Stimulated activated CD8-positive, alpha-beta memory T cell treated with anti-CD3 and anti-CD28 coated beads, Interleukin-15, amount 100 ng/mL, for 48 hours (primary cell): ENCODE data around the gene ARGLU1.

ENCODE experiments used
- DNase-seq, 2 donors: peaks; one replicate each; pipeline ENCODE4 v3.0.0-alpha.2; 2020; ENCODE audit warnings: low read depth in 2 of 2

The ARGLU1 gene

DNA sequence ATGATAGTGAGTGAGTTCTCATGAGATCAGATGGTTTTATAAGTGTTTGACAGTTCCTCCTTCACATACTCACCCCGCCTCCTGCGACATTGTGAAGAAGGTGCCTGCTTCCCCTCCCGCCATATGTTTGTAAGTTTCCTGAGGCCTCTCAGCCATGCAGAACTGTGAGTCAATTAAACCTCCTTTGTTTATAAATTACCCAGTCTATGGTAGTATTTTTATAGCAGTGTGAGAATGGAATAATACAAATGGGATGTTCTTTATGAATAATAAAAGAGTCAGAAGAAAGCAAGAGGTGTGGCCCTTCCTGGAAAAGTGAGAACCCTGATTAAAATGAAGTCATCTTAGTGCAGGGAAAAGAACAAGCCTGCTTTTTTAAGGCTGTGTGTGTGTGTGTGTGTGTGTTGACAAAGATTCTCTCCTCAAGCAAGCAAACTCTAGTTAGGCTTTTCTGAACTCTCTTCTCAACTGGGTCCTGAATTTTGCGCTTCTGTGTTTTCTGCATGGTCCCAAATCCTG lies 18.8 kb upstream of the ARGLU1 start:
- DNase-seq, result no peak

DNA sequence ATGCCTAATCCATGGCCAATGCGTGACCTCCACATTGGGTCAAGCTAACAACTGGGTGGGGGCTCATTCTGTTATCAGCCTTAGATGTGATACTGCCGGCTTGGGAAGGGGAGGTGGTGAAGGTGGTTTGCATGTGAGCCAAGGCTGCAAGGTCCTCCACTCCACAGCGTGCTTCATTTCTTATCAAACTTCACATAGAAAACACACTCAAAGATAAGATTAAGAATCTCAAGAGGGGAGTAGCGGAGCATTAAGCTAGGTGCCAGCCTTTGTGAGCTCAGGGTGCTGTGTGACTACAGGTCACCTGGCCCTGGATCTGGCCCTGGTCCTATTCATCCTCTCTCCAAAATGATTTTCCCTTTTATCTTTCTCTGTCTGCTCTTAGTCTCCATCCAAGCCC lies 13.3 kb upstream of the ARGLU1 start:
- no peak for DNase-seq

DNA sequence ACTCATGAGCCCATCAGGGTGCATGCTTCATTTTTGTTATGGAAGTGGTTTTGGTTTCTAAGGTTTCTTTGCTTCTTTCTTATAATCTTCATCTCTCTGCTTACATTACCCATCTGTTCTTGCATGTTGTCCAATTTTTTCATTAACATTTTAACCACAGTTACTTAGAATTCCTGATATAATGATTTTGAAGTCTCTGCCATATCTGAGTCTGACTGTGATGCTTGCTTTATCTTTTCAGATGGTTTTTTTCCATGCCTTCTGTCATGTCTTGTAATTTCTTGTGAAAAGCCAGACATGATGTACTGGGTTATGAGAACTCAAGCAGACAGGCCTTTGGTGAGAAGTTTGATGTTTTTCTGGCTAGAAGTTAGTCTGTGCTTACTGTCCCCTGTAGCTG lies 8.0 kb upstream of the ARGLU1 start:
- DNase-seq, result no peak

DNA sequence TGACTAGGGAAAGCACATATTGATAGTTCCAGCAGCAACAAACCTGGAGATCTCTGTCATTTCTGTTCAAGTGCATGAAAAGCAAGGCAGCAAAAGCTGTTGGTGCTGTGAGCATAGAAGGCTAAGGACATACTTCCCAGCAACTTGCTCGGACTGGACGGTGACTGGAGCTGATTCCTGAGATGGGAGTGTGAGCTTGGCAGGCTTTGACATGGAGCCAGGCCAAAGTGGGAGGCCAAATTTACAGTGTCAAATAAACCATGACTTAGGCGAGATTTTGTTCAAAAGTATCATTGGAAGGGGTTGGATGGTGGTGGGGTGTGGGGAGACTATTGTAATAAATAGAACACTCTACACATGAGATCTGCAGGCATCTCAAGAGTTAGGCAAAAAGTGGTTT lies 5.9 kb upstream of the ARGLU1 start:
- no peak for DNase-seq

DNA sequence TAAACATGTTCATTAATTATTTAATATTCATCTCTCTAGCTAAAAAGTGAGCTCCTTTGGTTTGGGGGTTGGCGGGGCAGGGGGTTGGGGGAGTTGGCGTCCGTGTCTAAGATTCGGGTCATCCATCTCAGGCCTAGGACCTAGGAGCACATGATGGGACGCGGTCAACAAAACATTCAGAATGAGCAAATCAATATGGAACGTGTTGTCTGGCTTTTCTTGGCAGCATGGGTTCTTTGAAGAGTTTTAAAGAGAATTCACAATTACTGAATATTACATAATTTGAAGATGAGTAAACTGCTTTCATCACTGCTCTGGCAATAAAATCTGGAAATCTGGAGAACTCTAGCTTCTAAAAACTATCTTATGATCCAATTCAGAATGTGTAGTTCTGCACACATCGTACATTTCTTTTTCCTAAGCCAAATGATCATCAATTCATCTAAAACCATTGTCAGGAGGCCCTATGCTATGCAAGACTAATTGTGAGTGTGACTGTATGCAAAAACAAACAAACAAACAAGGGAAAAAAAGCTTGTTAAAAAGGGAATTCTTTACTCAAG lies 5.4 kb upstream of the ARGLU1 start:
- no peak for DNase-seq

DNA sequence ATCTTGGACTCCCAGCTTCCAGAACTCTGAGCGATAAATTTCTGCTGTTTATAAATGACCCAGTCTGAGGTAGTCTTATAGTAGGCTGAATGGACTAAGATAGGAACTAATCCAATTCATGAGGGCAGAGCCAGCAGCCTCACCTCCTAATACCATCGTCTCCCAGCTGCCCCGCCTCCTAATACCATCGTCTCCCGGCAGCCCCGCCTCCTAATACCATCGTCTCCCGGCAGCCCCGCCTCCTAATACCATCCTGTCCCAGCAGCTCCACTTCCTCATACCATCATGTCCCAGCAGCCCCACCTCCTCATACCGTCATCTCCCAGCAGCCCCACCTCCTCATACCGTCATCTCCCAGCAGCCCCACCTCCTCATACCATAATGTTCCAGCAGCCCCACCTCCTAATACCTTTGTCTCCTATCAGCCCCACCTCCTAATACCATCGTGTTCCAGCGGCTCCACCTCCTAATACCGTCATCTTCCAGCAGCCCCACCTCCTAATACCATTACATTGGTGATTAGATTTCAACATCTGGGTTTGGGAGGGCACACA lies 2.4 kb upstream of the ARGLU1 start:
- peak; percentile 32 to 42 for DNase-seq

DNA sequence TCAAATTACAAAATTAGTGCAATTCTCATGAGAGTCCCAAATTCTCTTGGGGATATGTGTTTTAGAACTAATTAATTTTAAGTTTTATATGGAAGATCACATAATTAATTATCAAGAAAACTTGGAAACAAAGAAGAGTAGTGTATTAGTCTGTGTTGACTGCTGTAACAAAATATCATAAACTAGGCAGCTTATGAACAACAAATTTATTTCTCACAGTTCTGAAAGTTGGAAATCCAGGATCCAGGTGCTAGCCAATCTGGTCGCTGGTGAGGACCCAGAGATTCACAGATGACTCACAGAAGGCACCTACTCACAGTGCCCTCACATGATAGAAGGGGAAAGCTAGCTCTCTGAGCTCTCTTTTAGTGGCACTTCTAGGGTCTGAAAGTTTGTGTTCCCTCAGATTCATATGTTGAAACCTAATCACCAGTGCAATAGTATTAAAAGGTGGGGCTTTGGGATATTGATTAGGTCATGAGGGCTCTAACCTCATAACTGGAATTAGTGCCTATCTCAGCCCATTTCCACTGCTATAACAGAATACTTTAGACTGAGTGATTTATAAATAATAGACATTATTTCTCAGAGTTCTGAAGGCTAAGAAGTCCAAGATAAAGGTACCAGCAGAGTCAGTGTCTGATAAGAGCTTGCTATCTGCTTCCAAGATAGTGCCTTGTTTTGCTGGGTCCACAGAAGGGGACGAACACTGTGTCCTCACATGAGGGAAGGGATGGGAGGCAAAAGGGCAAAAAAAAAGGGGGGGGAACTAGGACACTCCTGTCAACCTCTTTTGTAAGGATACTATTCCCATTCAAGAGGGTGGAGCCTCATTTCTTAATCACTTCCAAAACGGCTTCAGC lies 1.5 kb upstream of the ARGLU1 start:
- no peak for DNase-seq

DNA sequence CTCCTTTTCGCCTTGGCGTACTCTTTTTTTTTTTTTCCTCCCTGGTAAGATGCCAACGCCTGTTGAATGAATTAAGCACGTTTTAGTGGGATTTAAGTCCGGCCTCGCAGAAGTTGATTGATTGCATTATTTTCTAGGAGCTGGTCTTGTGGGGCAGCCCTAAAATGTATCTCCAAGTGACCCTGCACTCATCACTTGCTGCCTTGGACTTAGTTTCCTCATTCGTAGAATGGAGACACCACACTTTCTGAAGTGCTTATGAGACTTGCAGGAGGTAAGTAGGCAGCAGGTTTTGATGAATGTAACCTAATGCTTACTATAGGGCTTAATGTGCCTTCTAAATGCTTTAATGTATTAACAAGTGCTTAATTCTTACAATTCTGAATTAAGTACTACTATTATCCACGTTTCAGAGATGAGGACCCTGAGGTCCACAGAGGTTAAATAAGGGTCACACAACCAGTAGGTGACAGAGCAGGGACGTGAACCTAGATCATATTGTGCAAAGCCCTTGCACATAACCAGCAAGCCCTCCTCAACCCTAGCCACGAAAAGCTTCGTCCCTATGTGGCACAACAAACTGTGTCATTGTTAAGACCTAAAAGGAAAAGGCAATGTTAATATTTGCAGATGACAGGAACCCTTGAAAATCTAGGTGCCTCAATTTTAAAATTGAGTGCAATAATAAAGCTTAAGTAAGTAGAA lies 514 bp upstream of the ARGLU1 start:
- DNase-seq, result no peak

DNA sequence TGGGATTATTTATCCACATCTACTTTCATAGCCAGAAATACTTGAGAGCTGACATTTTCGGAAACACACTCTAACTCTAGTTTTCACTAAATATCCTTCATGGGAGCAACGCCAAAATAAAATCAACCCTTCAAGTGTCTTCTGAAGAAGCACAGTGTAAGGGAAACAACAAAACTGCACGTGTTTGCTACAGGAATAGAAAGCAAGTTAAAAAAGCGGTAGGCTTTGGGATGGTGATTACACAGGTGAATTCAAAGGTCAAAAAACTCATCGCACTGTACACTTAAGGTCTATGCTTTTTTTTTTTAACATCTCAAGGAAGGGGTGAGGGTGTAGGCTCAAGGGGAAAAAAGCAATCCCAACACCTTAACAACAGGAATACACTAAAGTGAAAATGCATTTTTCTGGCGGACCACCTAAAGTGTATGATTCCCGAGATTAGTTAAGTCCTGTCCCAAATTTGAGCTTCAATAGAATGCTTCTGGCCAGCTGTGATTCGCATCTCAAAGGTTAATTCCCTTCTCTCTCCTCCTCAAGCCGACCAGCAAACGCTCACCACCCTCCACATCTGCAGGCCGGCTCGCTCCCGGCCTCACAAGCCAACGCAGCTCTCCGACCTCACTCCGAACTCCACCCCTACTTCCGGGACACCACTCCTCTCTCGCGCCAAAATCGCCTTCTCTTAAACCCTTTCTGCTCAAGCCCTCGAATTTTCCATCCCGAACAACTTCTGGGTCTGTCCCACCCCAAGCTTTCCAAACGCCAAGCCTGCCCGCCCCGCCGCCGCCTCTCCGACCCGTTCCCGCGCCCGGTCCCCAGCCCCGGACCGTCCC lies 1.1 kb downstream of the ARGLU1 start:
- peak; percentile 23 to 43 for DNase-seq

DNA sequence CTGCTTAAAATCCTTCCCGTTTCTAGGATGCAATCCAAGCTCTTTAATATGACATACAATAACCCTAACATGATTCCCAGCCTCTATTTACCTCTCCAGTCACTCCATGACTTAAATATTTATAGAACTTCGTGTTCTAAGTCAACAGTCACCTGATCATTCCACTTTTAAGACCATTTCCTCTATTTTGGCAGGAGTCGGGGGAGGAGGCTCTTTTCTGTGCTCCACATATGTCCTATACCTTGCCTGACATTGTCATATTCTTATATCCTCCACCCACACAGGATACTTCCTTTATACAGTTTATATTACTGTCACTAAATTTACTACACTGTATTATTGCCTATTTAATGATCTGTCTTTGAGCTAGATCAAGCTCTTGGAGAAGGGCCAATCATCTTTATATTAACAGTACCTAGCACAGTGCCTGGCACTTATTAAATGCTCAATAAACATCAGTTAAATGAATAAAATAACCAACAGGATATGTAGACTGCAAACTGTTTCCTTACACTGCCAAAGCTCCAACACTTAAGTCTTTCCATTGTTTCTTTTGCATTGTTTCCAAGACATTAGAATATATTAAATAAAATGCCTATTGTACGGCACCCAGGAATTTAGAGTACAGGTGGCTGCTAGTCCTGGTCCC lies 2.7 kb downstream of the ARGLU1 start:
- no peak for DNase-seq

DNA sequence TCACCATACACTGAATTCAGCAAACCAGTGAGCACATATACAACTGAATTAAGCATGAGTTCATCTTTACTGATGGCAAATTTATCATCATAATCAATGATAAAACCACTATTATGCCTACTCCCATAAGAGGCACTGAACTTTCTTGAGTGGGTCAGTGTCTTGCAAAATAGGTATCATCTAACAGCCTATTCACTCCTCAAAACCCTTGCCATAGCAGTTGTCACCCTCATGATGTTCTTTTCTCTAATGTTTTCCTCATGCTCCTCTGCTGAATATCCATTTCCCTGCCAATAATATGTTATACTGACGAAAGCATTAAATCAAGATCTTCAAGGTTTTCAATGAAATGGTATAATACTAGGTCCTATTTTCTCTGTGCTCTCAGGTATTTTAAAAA lies 5.6 kb downstream of the ARGLU1 start:
- no peak for DNase-seq

DNA sequence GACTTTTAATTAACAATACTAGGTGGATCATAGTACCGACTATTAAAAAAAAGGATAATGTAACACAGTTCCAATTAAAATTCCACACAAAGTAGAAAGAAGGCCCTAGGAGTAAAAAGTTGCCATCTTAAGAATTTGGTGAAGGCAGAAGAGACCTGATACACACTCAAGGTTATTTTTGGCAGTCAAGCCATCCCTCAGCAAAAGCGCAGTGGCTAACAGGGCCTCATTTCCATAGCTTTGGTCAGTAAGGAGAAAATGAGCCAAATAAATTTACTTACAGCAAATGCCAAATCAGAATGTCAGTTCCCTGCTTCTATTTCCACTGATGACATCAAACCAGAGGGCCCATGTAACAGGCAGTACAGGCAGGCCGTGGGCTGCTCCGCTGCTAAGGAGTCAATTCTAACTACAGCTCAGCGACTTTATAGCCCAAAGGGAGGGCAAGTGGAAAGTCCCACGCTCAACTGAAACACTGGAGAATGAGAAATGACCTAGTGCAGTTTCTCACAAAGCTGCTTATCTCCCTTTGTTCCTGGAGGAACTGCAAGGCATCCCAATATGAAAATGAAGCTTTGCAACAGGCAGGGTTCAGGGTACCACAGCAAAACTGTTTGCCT lies 6.3 kb downstream of the ARGLU1 start:
- peak; percentile 26 to 53 for DNase-seq

DNA sequence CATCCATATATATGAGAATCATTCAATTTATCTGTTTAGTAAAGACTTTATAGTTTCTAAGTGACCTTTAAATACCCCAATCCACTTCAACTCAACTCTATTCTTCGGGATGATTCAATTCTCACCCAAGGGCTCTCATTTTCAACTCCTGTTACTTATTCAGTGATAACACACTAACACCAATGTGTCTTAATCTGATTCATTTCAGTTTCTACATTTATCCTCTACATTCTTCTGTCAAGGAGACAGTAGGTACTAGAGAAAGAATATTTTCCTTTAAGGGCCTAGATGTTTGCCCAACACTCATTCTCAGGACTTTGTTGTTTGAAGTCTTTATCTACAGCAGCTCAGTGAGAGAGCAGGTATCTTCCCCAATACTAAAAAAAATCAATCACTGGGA lies 7.1 kb downstream of the ARGLU1 start:
- no peak for DNase-seq

DNA sequence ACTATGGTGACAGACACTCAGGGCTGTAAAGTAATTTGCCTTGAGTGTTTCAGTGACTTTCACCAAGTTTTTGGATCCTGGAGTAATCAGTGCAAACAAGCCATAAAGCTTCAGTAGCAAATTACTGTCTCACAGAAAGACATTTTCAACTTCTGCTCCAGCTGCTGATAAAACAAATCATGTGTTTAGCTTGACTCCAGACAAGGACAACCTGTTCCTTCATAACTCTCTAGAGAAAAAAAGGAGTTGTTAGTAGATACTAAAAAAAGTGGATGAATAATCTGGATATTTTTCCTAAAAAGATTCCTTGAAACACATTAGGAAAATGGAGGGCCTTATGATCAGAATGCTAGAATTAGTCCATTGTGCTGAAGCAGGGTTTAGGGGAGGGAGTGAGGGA lies 9.4 kb downstream of the ARGLU1 start:
- no peak for DNase-seq

DNA sequence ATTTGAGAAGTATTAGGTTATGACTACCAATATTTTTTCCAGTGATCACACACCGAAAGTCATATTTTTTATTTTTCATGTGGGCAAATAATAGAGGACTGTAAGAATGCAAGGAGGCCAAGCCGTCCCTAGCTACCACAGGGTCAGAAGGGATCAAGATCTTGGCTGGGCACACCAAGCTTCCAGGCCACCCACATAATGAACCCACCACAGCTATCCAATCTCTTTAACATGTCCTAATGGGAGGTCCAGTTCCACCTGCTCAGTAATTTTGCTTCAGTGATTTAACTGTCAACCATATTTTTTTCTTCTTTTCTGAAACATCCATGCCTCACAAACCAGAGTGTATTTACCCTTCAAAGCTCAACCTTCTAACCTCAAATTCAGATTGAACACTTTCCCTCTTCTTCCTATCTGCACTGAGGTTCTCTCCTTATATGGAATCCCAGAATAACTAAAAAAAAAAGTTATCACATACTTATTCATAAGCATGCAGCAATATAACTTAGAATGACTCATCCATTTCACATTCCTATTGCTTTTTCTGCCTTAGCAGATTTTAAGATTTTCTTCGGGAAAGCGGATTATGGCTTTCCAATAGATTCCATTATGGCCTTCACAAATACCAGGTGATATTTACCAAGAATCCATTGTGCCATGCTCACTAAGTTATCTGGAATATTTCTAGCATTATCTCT lies 12.2 kb downstream of the ARGLU1 start:
- no peak for DNase-seq

DNA sequence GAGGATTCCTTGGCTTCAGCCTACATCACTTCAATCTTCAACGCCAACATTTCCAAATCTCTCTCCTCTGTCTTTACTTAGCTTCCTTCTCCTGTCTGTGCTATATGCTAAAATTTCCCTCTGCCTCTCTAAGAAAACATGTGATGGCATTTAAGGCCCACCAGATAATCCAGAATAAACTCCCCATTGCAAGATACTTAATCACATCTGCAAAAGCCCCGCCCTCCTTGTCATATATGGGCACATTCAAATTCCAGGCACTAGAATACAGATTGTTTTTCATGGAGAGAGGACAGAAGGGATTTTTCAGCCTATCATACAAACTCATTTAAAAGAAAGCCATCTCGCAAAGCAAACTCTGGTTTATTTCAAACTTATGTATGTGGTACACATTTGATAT lies 16.2 kb downstream of the ARGLU1 start:
- no peak for DNase-seq

DNA sequence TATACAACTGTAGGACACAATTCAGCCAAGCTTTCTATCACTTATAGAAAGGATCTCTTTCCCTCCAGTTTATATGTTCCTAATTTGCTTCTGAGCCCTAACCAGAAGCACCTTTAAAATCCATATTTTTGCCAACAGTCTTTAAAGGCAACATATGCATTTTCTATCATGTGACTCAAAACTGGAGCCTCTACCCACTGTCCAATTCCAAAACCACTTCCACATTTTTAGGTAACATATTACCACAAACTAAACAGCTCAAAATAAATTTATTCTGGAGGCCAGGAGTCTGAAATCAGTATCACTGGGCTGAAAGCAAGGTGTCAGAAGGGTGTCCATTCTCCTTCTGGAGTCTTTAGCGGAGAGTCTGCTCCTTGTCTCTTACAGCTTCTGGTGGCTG lies 16.6 kb downstream of the ARGLU1 start:
- DNase-seq, result no peak

DNA sequence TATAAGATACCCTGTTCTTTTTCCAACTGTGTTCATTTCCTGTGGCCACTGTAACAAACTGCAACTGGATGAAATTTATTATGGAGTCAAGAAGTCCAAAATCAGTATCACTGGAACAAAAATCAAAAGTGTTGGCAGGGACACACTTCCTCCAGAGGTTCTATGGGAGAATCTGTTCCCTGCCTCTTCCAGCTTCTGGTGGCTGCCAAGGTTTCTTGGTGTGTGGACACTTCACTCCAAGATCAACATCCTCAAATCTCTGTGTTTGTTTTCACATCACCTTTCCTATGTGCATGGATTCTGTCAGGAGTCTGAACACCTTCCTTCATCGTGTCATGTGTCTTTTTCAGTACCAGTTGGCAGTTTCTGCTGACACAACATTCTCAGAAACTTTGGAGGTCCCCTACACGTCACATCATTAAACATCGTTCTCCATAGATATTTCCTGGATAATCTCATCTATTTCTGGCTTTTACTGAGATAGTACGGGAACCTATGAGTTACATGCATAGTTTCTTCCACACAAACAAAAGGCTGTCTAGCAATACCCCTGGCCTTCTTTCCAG lies 17.3 kb downstream of the ARGLU1 start:
- no peak for DNase-seq

DNA sequence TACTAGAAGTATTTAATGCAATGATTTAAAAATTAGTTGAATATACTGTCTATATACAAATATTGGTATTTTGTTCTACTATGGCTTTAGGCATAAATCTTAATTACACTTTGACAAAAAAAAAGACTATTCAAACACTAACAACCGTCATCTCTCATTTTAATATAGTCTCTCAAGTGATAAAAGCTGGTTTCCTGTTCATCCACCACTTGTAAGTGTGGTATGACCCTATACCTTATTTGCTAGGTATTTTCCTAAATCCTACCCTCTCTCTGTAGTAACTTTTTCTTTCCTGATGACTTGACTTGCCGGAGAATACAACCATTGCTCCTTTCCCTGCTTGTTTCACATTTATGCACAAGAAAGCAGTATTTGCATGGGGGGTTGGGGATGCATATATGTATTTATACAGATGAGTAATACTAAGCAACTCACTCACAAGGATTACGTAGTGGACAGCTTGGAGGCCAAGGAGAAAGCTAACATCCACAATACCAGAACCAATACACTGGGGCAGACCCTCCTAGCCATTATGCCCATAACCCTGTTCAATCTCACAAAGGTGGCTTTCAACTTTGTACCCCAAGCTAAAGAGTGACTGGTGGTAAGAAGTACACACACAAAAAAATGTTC lies 19.8 kb downstream of the ARGLU1 start:
- no peak for DNase-seq
